ENCODE measurements around the gene MAD2L2.

The MAD2L2 gene

GRCh38 chr1:11682287-11682771, 1.4 kb upstream of the MAD2L2 start:
- no peak for DNase-seq (ENCODE audit: low read depth)

- no peak for DNase-seq (ENCODE audit: low read depth)
Measured at GRCh38 chr1:11680270-11681070, 478 bp downstream of the MAD2L2 start.

GRCh38 chr1:11678442-11678841, 2.5 kb downstream of the MAD2L2 start:
- no peak for DNase-seq (ENCODE audit: low read depth)

DNA sequence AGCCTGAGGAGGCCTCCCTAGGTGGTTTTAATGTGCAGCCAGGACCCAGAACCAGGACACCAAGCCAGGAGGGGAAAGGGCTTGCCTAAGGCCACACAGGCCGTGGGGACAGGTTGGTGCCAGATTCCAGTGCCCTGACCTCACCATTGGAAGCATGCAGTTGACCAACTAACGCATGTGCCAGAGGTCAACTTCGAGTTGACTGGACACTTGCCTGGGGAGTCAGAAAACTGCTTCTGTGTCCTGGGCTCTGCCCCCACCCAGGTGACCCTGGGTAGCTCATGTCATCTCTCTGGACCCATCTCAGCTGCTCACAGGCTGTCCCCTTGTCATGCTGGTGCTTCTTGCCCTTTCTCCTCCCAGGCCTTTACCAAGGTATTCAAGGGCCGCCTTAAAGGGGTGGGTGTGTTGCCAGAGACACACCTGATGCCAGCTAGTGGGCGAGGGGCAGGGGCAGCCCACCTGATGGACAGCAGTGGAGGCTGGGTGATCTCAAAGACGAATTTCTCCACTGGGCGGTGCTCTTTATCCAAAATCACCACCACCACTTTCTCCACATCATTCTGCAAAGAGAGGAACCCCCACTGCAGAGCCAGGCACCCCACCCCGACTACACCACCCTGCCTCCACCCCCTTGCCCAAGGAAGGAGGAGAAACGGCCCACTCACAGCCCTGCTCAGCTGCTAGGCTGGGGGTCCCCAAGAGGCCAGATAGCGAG, 4.4 kb downstream of the MAD2L2 start:
- no peak for DNase-seq (ENCODE audit: low read depth)

GRCh38 chr1:11675325-11675724, 5.6 kb downstream of the MAD2L2 start:
- DNase-seq (ENCODE audit: low read depth) = no peak

DNA sequence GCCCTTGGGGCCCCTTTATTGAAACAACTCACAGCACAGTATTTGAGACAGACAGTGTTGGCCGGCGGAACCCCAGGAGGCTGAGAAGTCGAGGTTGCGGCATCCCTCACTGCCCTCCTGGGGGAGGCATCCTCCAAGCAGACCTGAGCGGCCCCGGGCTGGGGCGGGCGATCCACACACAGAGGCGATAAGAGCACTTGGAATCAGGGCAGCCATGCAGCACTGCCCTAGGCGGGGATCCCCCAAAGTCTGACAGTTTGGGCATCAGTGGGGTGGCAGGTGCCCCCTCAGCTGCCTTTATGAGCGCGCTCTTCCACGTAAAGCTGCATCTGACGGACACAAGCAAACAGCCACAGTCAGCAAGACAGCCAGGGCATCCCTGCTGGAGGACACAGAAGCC, 6.5 kb downstream of the MAD2L2 start:
- no peak for DNase-seq (ENCODE audit: low read depth)

- no peak for DNase-seq (ENCODE audit: low read depth)
Measured at GRCh38 chr1:11673089-11673769, 7.7 kb downstream of the MAD2L2 start.

DNA sequence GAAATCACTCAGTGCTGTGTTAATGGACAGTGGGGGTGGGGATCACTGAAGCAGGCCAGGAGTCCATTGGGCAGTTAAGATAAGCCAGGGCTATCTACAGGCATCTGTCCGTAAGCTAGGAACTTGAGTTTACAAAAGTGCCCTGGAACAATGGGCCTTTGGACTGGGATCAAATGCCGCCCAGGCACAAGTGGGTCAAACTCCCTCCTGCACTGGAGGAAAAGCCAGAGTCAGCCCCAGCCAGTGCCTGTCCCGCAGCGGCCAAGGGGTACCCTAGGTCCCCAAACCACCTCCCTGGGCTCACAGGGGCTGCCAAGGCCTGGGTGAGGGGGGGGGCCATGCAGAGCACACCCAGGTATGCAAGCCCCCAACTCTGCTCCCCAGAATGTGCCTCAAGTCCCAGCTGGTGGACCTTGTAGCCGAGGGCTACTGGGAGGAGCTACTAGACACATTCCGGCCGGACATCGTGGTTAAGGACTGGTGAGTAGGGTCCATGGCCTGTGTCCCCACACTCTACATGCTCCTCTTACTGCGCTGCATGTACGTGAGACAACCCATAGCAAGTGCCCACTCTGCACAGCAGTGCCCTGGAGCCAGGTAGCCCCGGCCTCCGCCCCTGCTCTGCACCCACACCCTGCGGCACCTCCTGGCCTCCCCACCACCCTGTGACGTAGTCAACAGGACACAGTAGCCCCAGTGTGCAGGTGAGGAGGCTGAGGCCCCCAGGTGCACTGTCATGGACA, 9.2 kb downstream of the MAD2L2 start:
- DNase-seq (ENCODE audit: low read depth) = no peak

GRCh38 chr1:11671205-11671543, 9.8 kb downstream of the MAD2L2 start:
- DNase-seq (ENCODE audit: low read depth) = no peak

DNA sequence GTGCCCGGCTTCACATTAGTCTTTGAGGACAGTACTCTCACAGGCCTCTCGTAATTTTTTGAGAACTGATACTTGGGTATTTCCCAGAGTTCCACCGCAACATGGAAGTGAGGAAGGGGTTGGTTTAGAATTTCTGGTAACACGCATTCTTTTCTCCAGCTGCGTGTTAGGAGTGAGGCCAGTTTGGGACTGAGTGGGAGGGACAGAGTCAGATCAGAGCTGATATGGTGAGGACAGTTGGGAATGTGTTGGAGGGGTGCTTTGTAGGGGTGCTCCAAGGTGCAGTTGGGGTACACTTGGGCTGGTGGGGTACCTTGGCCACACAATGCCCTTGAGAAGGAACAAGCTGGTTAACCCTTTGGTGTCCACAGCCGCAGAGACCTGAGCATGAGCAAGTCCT, 10.2 kb downstream of the MAD2L2 start:
- no peak for DNase-seq (ENCODE audit: low read depth)

GRCh38 chr1:11668516-11668915, 12.4 kb downstream of the MAD2L2 start:
- no peak for DNase-seq (ENCODE audit: low read depth)

- DNase-seq (ENCODE audit: low read depth) = peak; percentile 35
Measured at GRCh38 chr1:11664336-11665065, 16.4 kb downstream of the MAD2L2 start.

GRCh38 chr1:11661103-11661502, 19.8 kb downstream of the MAD2L2 start:
- DNase-seq (ENCODE audit: low read depth) = no peak

DNA sequence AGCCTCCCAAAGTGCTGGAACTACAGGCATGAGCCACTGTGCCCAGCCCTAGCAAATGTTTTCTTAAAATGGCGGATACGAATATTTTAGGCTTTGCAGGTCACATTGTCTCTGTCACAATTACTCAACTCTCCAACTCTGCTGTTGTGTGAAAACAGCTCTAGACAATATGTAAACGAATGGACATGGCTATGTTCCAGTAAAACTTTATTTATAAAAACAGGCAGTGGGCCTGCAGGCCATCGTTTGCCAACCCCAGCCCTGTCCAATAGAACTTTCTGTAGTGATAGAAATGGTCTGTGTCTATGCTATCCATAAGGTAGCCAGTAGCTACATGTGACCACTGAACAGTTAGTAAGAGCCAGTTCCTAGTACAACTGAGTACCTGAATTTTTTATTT, 21.2 kb downstream of the MAD2L2 start:
- DNase-seq (ENCODE audit: low read depth) = no peak

- no peak for DNase-seq (ENCODE audit: low read depth)
Measured at GRCh38 chr1:11658542-11658941, 22.4 kb downstream of the MAD2L2 start.

GRCh38 chr1:11657654-11658053, 23.3 kb downstream of the MAD2L2 start:
- DNase-seq (ENCODE audit: low read depth) = no peak

DNA sequence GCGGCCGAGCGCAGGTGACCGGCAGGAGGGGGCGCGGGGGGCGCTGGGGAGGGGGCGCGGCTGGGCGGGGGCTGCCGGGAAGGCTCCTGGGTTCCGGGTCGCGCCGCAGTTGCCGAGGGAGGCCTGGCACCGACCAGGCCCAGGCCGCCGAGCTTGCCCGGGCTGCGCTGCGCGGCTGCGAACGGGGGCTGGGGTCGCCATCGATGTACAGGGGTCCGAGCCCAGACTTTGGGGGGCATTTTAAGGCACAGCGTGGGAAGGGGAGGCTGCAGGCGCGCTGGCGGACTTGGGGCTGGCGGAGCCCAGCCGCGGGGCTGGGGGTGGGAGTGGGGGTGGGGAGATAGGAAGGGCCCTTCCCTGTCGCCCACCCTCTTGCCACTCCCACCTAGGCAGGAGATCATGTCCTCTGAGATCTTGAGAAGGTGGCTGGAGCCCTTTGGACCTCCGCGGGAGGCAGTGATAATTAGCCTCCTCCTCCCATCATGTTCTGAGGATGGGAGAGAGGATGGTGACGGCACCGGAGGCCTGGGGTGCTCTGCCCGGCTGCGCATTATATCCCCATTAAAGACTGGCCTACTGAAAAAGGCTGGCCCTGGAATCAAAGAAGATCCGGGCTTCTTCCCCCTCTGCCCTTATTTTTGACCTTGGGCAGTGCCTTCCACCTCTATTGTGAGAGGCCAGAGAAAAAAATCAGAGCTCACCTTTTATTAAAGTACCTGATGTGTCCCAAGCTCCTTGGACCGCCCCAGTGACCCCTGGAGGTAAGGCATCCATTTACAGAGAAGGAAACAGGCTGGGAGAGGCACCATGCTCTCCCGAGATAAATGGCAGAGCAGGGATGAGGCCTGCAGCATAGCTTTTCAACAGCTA, 25.8 kb downstream of the MAD2L2 start:
- DNase-seq (ENCODE audit: low read depth) = no peak

- DNase-seq (ENCODE audit: low read depth) = peak; percentile 55
Measured at GRCh38 chr1:11654137-11654938, 26.6 kb downstream of the MAD2L2 start, which contains the start of the genes FBXO2 and FBXO44. FBXO2 (minus strand) TSS chr1:11654429; CDS start chr1:11654340, 89 bp downstream. FBXO44 (plus strand) TSS chr1:11654877; CDS start chr1:11655836, 959 bp downstream.

- DNase-seq (ENCODE audit: low read depth) = no peak
Measured at GRCh38 chr1:11653861-11654136, 27.1 kb downstream of the MAD2L2 start.

Measured in activated T-helper 1 cell treated with Interleukin-2 at 50 U/mL for 16 hours (primary cell).